ENCODE results near the gene NEK10.

NEK10 gene

DNA sequence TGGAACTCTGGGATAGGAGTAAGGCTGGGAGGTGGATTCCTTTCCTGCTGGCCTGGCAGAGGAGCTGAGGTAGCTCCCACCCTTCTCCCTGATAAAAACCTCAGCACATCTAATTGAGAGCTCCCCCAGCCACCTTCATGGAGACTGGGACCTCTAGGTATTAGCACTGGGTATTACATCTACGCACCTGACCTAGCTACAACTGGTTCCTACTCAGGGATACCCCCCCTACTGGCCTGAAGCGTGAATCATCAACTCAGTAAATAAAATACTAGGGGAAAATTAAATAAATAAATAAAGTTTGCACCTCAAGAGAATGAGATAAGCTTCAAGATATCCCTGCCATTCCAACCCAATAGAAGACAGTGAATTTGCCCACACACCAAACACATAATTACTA, 140.4 kb downstream of the NEK10 start:
- no peak for DNase-seq (ENCODE audit: low read depth, low spot score)

DNA sequence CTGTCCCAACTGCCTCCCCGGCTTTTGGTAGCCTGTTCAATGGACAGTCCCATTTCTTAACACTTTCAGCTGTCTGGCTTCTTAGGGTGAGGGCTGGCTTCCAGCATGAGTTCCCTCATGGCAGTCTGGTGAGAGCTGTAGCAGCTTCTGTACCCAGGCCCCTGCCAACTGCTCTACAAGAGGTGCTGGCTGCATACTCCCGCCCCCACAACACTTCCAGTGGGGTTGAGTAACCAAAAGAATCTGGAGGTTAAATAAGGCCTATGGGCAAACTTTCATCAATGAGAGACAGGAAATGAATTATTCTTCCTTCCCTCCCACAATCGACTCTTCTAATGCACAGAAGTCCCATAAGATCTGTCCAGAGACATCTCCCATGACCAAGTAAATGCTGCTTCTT, 145.0 kb downstream of the NEK10 start:
- DNase-seq (ENCODE audit: low read depth, low spot score): no peak

DNA sequence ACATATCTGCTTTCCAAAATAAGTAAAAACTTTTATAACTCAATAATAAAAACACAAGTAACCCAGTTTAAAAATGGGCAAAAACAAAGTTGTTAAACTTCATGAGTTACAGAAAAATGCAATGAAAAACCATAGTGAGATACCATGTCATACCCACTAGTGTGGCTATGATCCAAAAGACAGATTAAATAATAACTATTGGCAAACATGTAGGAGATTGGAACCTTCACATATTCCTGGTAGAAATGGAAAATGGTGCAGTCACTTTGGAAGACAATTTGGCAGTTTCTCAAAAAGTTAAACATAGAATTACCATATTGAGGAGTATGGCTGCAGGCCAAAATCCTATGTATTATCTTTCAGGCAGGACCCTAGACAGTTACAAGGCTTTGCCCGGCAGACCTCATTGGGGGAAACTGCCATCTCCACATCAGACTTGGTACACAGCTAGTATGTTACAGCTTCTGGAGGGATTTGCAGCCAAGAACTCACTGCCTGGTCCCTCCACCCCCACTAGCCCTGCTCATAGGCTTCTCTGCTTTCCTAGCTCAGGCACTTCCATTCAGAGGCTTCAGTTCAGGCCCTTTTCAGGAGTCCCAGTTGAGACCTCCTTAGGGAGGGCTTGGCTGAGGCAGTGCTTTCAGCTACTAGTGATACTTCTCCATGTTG, 147.8 kb downstream of the NEK10 start:
- DNase-seq (ENCODE audit: low read depth, low spot score): no peak

DNA sequence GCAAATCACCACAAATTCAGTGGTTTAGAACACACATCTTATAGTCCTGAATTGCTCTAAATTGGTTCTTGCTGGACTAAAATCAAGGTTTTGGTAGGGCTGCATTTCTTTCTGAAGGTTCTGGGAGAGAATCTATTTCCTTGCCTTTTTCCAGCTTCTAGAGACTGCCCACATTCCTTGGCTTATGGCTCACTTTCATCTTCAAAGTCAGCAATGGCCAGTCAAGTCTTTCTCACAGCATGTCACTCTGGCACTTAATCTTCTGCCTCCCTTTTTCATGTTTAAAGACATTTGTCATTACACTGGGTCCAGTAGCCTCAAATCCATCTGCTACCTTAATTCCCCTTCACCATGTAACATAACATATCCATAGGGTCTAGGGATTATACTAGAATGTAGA, 149.0 kb downstream of the NEK10 start:
- DNase-seq (ENCODE audit: low read depth, low spot score): no peak

DNA sequence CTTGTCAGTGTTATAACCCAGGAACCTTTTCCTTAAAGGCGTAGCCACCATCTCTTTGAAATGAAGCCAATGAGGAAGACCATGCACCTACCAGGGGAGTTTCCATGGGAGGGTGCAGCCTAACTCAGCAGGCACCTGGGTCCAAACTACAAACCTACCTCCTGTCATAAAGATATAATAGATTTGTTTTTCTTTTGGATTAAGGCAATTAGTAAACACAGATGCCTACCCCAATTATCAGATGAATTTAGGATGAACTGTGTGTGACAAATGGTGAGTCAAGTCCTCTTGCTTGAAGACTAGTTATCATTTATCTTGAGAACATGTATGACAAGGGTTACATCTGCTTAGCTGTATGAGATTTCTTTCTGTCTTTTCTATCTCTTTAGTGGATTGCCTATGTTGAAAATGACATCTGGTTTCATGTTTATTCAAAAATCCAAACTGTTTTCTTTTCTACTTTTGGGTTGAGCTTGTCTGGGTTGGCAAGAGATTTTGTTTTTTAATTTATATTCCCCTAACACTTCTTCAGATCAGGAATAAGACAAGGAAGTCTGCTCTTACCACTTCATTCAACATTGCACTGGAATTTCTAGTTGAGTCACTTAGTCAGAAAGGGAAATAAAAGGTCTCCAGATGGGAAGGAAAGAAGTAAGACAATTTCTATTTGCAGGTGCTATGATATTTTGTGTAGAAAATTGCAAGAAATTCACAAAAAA, 149.9 kb downstream of the NEK10 start:
- no peak for DNase-seq (ENCODE audit: low read depth, low spot score)

DNA sequence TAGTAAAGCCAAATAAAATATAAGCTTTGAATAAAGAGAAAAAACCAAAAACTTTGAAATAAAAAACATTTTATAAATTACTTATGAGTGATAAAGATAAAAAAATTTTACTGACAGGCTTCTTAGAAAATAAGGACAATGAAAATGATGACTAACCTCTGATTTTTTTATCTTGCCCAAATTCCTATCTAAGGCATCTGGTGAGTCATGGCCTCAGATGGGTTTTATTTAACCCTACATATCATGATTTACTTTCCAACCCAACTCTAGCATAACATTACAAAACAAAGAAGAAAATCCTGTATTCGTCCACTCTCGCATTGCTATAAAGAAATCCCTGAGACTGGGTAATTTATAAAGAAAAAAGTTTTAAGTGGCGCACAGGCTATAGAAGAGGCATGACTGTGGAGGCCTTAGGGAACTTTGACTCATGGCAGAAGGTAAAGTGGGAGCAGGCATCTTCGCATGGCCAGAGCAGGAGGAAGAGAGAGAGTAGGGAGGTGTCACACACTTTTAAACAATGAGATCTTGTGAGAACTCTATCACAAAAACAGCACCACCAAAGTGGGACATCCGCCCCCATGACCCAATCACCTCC, 152.1 kb downstream of the NEK10 start:
- DNase-seq (ENCODE audit: low read depth, low spot score): no peak

DNA sequence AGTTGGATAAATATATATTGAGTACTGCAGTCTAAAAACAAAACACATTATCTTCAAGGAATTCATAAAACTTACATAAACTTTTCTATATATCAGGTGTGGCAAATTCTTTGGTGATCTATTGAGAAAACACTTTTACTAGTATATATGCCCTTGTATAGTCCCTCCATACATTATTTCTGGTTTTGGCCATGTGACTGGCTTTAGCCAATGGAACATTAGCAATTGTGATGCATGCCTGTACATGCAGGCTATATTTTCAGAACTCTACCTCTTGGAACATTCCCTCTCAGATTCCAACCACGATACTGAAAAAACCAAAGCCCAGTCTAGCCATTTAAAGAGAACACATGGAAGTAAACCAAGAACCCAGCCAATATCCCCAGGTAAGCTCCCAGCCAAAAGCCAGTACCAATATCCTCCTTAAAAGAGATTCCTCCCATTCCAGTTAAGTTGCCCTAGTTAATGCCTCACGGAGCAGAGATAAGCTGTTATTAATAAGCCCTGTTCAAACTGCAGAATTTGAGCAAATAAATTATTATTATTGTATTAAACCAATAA, 152.8 kb downstream of the NEK10 start:
- no peak for DNase-seq (ENCODE audit: low read depth, low spot score)

DNA sequence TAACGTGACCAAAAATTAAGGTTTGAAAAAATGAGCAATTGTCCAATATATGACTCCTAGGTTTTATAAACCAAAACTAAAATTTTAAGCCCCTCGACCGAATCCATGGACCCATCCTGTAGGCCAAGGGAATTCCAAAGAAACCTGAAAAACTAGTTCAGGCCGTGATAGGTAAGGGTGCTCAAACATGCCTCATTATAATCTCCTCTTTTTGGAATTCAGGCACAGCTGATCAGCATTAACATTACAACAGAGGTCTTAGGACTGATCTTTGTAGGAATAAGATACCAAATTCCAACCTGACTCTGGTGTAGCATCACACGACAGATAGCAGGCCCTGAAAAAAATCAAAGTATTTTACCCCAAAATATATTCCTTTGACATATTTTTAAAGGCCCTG, 155.7 kb downstream of the NEK10 start:
- no peak for DNase-seq (ENCODE audit: low read depth, low spot score)

DNA sequence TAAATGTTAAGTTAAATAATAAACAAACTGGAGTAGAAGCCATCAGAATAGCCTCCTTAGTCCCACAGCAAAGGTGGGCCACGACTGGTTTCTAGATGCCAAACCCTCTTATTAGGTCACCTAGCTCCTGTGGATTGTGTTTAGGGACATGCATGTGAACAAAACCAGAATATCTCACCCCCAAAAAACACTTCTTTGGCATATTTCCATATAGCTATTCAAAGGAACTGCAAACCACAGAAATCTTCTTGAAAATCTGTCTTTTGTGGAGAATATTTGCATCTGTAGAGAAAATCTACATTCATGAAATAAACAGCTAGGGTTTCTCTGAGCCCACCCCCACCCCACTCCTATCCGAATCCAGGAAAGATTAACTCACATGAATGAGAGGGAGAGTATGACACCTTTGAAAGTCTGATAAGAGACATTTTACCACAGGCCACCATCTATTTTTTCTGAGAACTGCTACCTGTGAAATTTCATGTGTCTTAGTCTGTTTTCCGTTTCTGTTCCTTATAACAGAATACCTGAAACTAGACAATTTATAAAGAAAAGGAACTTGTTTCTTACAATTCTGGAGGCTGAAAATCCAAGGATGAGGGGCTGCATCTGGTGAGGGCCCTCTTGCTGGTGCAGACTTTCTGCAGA, 159.4 kb downstream of the NEK10 start:
- no peak for DNase-seq (ENCODE audit: low read depth, low spot score)

DNA sequence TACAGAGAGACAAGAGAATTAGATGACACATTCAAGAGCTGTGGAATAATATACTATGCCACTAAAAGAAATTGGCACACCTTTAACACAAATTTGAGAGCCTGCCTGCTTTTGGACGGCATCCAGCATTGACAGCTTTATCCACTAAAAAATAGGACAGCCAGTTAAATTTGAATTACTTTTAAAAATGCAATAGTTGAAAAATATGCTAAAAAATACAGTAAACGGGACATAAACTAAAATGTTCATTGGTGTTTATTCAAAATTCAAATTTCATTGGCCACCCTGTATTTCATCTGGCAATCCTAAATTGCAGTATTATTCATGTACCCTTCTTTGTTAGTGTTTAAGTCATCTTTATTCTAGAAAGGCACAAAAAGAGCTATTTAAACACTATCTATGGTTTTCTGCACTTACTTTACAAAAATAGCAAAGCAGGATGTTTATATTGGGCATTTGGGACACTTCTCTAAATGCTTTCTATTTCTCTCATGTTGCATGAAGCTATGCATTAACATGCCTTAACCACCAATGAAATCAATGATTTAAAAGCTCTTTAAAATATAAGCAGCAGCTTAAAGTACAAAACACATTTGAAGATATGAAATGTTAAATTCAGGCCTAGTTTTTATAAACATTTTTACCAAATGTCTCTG, 160.1 kb downstream of the NEK10 start:
- no peak for DNase-seq (ENCODE audit: low read depth, low spot score)

DNA sequence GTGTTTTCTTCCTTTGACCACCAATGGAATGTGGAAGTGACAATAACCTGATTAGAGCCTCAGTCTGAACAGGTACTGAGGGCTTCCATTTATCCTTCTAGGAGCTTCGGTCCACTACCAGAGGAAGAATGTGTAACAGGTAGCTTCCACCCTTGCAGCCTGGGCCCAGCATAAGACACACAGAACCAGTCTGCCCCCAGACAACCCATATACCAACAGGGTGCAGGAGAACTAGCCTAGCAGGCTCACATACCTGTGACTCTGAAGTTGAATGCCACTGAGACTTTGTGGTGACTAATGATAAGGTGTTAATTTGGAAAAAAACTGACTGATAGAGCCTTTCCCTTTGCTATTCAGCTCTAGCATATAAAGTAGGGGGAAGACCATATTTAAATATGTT, 166.2 kb downstream of the NEK10 start:
- no peak for DNase-seq (ENCODE audit: low read depth, low spot score)

DNA sequence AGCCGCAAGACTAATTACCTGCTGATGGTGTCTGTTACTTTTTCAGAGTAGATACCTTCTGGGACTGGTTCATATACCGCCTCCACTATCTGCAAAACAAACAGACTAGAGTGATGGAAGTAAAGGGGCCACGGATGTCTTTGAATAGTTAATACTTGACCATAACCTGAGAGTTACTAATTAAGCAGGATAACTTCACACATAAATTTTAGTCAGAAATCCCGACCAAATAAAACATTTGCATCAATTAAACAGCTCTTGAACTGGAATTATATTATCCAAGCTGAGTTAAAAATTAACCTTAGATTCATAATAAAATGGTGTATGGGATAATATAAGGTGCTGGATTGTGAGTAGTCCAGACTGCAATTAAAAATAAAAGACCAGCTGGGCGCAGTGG, 167.7 kb downstream of the NEK10 start:
- DNase-seq (ENCODE audit: low read depth, low spot score): no peak

DNA sequence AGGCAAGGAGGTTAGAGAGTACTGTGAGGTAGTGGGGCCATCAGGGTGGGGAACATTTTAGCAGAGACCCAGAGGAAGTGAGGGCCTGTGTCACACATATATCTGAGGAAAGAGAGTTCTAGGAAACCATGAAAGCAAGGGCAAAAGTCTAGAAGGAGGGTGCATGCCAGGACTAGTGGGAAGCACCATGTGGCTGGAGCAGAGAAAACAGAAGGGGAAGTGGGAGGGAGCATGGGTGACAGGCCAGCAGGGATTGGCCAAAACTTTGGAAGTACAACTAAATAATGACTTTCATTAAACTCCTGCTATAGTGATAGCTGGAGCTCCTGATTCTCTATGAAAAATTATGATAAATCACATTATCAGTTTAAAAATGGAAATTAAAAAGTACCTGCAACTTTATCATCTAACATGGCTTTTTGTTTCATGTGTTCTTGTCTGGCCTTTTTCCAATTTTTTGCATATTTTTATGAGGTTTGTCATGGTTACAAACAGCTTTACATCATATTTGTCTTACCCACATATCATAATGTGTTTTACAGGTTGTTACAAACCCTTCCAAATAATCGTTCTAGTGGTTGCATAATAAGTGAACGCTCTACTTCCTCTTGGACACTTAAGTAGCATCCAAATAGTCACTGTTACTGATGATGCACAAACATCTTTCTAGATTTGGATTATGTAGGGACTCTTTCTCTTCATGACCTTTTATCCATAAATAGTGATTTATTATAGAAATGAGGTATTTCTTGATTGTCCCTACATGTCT, 168.3 kb downstream of the NEK10 start:
- DNase-seq (ENCODE audit: low read depth, low spot score): no peak

DNA sequence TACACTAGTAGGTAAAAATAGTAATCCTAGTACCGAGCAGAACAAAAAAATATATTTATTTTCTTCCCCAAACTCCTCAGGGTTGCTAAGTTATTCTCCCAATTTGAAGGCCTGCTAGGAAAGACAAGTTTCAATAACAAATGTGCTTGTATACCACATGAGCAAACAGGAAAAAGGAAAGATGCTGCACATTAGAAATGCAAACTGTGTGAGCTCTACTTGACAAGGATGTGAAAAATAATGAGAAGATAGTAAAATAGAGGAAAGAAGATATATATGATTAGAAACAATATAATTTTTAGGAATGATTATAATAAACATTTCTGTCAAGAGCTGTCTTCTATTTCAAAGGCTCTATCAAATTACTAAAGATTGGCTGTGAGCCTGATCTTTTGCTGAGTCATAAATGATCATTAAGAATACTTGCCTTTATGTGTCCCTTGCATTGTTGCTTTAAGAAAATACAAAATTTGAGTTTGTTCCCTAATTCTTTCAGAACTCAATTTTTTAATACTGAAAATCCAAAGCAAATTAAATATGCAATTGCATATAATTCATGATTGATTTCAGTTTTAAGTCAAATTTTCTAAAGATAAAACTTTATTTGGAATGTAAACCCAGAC, 174.2 kb downstream of the NEK10 start:
- DNase-seq (ENCODE audit: low read depth, low spot score): no peak

DNA sequence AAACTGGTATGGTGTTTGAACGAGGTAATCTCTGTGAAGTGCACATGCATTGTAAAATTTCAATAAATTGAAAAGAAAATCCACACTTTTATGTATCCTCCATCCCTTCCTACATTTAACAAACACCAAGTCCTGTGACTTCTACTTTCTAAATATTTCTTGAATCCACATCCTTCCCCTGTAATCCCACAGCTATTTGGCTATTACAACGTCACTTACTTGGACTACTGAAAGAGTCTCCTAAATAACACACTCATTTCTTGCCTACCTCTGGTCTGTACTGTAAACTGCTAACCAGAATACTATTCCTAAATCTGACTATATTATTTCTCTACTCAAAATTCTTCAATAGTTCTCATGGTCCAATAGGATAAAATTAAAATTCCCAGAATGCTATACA, 176.1 kb downstream of the NEK10 start:
- no peak for DNase-seq (ENCODE audit: low read depth, low spot score)

DNA sequence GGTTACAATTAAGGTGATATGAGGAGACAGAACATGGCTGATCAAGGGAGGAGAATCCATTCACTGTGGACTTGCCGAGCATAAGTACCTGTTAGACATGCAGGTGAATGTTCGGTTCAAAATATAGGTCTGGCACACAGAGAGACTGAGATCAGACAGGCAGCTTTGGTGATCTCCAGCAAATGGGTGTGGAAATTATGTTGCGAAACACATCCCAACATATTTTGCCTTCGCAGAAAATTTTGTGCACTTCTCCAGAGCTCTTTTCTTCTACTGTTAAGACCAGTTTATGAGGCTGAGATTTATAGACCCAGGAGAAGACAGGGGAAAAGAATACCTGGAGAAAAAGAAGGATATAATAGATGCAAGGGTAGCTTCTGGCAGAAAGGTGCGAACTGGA, 183.2 kb downstream of the NEK10 start:
- DNase-seq (ENCODE audit: low read depth, low spot score): no peak

DNA sequence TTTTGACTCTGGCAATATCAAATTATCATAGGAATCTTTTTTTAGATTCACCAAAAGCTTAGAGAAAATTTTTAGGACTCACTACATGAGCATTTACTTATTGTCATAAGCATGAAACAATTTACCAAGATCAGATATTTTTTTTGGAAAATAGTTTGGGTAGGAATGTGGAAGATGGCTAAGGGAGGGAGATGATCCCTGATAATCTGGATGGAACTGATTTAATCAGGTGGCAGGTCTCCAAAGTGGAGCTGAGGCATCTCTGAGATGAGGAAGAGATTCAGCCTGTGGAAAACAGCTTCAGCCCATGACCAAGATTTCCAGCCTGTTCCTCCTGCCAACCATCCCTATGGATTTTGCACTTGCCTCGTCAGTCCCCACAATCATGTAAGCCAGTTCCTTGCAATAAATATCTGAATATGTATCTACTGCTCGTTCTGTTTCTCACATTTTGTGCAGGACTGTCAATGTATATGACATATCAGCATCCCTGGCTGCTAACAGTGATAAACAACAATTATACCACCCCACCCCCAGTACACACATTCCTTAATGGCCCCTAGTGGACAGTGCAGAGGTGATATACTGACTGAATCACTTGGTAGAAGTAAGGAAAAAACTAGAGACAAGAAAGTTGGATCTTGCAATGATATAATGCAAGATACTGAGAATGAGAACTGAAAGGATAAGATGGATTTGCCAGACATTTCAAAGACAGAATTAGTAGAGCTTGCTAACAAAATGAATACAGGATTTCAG, 183.8 kb downstream of the NEK10 start:
- DNase-seq (ENCODE audit: low read depth, low spot score): no peak

DNA sequence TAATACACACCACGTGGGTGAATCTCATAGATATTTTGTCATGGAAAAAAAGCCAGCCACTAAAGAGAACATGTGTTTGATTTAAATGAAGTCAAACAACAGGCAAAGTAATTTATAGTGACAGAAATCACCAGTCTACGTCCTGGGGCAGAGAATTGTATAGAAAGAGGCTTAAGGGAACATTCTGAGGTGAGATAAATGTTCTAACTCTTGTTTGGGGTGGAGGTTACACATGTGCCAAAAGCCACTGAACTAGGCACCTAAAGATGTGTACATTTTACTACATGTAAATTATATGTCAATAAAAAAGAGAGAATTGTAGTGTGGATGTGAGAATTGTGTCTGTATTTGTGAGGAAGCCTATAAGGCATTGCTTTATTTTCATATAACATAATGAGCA, 184.9 kb downstream of the NEK10 start:
- no peak for DNase-seq (ENCODE audit: low read depth, low spot score)

DNA sequence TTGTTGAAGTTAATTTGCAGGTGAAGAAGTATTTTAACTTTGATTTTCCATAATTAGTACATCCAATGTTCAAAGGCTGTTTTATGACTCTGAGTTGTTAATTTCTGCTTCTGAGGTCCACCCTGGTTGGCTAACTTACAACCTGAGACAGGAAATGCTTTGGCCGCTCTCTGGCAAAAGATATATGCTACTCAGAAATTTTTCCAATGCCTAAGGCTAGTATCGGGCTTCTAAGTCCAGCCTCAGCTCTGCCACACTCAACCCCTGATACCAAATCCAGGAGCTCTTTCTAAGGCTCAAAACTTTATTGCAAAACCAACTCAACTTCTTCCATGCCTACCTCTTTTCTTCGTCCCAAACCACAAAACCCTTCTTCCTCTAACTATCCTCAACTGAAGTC, 192.9 kb downstream of the NEK10 start:
- DNase-seq (ENCODE audit: low read depth, low spot score): no peak

DNA sequence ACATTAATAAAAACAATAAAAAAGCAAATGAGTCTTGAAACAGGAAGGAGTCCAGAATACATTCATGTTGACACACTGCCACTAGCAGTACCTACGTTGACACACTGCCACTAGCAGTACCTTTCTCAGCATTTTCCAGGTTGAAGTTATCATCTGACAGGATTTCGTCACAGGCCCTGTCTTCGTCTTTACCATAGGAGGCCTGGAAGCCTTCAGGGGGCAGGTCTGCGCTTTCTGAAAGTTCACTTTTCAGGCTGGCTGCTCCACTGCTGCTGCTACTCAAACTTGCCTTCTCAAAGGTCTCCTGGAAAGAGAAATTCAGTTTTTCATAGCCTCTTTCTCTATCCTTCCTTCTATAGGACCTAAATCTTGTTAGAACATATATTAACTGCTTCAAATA, 194.7 kb downstream of the NEK10 start:
- DNase-seq (ENCODE audit: low read depth, low spot score): no peak

All from activated naive CD8-positive, alpha-beta T cell treated with anti-CD3 and anti-CD28 coated beads, Interleukin-2, amount 50 U/mL, for 16 hours (primary cell).